EL (cell line): ENCODE results near the gene ENTHD1.
A peak's percentile ranks its signal among the peaks of the same experiment; 100 is the strongest.

Source experiments
- DNase-seq: peaks from one replicate; pipeline ENCODE4 v3.0.0-alpha.2; 2016

ENTHD1 gene

DNA sequence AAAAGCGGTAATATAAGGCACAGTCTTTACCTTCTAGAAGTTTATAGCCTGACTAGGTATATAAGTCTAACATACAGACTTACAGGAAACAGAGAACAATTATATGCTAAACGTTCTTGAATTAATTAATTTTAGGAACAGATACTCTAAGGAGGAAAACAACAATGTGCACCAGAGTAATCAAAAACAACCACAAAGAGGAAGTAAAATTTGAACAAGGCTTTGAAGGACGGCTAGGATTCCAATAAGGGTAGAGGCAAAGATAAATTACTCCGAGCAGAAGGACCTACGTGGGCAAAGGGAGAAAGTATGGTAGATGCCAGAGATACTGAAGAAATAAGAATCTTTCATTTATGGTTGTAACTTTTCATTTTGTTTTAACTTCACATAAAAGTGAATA, 54.4 kb downstream of the ENTHD1 start:
- DNase-seq, result no peak

DNA sequence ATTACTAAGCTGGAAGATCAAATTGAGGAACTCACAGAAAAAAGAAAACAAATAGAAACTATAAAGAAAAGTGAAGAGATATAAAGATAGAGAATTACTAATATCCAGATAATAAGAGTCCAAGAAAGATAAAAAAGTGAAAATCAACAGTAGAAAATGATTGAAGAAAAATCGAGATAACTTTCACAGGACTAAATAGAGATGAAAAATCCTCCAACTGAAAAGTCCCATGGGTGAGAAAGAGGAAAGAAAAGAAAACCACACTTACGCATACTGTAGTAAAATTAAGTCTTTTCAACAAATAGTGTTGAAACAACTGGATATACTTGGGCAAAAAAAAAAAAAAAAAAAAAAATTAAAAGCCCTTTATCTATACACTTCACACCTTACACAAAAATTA, 60.0 kb downstream of the ENTHD1 start:
- no peak for DNase-seq

DNA sequence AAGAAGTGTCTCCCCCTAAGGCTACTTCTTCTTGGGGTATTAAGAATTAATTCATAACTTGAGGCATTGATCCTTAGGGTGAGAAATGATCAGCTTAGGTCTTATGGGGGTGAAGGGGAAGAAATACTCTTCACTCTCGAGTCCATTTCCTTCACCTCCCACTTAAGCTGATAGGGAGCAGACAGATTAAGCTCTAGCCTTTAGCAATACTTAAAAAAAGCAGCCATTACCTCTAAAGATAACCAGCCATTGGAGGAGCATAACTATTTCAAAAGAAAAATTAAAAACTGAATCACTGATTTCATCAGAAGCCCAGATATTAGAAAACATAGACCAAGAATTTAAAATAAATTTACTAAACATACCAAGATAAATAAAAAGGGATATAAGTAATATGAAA, 60.5 kb downstream of the ENTHD1 start:
- no peak for DNase-seq

DNA sequence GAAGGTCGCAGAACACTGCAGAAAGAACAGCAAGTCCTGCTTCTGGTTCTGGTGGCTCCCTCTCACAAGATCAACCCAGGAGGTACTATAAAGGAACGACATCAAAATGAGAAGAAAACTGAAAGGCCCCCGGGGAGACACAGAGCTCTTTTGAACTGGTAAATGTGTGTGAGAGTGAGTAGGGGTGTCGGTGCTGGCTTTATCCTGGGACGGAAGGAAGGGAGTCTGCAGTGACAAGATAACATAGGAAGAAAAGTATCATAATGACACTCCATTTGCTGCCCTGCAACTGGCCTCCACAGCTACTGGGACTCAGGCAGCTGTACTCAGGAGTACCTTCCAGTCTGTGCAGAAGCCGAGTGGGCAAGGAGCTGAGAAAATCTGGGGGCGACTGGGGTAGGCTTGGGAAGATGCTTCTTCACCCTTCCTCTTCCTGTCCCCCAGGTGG, 60.9 kb downstream of the ENTHD1 start:
- no peak for DNase-seq

DNA sequence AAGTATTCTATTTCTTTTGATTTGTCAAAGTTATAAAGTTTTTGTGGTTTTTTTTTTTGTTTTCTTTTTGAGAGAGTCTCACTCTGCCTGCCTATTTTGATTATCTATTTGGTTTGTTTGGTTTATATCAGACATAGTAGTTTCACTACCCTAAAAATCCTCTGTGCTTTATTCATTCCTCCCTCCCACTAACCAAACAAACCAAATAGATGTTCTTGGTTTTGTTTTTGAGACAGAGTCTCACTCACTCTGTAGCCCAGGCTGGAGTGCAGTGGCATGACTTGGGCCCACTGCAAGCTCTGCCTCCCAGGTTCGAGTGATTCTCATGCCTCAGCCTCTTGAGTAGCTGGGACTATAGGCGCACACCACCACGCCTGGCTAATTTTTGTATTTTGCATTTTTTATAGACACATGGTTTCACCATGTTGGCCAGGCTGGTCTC, 67.9 kb downstream of the ENTHD1 start:
- no peak for DNase-seq

DNA sequence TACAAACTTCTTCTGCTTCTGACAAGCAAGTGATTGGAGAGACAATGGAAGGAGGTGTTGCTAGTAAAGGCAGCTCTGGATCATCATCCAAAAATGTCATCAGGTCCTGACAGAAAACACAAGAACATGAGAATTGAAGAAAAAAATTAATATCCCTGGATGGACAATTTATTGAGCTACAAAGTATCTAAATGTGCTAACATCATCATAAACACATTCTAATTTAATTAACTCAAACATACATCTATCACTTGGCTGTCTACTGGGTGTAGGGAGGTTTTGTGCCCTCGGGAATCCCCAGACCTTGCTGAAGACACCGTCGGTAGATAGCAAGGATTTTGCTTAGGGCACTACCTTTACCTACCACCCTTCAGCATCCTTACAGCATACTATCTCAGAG, 72.6 kb downstream of the ENTHD1 start:
- no peak for DNase-seq

DNA sequence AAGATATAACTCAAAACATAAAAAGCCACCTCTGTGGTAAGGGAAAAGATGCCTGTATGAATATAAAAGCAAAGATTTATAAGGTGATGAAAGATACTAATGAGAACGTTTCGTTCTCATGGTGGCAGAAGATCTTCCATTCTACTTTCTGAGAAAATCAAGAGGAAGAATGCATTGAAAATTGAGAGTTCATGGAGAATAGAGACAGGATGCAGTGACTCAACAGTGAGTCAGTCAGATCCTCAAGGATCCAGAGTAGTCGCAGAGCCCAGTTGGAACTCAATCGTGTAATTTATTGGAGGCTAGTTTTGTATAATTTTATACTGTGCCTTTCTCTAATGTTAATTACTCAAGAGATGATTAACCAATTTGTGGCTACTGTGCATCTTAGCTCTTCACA, 73.3 kb downstream of the ENTHD1 start:
- DNase-seq, result peak; percentile 81

DNA sequence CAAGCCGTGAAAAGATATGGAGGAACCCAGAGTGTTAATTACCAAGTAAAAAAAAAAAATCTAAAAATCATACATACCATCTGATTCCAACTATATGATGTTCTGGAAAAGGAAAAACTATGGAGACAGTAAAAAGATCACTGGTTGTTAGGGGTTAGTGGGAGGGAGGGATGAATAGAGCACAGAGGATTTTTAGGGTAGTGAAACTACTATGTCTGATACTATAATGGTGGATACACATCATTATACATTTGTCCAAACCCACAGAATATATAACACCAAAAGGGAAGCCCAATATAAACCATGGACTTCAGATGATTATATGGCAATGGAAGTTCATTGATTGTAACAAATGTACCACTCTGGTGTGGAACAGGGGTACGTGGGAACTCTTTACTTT, 74.1 kb downstream of the ENTHD1 start:
- DNase-seq, result no peak

DNA sequence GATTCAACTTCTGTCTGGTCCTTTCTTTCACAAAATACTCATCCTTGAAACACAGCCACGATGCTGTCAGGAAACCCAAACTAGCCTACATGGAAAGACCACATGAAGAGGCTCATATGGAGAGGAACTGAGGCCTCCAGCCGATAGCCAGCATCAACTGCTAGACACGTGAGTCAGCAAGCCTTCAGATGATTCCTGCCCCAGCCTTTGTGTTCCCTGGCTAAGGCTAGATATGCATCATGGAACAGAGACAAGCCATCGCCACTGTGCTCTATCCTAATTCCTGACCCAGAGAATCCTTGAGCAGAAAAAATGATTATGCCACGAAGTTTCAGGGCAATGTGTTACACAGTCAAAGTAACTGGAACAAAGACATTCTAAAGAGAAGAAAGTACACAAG, 75.5 kb downstream of the ENTHD1 start:
- DNase-seq, result peak; percentile 54

DNA sequence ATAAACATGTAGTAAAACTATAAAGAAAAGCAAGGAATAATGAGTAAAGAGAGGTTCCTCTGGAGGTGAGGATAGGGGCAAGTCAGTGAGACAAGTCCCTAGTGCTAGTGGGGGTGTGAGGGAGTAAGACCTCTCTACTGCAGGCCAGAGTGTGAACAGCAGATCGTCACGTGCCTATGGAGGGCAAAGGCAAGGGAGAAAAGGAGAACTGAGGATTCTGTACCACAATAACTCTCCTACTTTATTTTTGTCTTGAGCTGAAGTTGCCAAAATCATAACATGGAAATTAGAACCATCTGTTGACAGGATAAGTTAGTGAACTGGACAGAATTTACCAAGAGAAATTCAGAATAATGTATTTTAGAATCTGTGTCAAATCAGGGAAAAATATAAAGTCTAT, 77.6 kb downstream of the ENTHD1 start:
- DNase-seq, result no peak

DNA sequence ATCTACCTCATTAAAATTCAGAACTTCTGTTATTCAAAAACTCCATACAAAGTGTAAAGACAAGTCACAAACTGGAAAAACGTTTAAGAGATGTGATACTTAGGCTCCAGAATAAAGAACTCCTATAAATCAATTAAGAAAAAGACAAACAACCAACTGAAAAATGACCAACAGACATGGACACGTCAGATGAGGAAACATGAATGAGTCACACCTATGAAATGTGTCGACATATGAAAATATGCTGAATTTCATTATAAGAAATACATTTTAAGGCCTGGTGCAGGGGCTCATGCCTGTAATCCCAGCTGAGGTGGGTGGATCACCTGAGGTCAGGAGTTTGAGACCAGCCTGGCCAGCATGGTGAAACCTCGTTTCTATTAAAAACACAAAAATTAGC, 78.7 kb downstream of the ENTHD1 start:
- DNase-seq, result peak; percentile 55

DNA sequence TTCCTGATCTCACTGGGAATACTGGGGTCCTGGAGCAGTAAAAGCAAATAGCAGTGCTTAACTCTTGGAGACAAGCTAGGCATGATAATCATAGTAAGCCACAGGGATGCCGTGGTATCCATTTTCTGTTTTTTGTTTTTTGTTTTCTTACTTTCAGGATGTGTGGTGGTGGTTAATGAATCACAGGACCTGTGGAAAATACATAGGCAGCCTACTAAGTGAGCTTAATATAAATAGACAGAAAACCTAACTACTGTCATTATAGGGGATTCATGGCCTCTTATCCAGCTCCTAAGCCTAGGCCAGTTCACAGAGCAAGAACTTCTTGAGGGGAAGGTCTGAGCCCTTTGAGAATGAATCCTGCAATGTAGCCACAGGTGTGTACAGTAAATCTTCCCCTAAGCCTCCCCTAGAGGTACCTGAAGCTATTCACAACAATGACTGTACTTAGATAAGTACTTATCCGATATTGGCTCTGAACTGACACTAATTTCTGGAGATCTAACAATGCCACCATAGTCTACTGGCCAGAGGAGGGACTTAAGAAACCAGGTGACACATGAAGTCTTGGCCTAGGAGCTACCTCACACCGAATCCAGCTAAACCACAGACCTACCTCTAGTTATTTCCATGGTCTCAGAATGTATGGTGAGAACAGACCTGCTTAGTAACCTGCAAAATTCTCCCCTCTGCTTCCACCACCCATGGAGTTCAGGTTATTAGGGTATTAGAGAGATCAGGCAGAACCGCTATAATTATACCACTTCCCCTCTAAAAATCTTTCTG, 83.6 kb downstream of the ENTHD1 start:
- DNase-seq, result no peak

DNA sequence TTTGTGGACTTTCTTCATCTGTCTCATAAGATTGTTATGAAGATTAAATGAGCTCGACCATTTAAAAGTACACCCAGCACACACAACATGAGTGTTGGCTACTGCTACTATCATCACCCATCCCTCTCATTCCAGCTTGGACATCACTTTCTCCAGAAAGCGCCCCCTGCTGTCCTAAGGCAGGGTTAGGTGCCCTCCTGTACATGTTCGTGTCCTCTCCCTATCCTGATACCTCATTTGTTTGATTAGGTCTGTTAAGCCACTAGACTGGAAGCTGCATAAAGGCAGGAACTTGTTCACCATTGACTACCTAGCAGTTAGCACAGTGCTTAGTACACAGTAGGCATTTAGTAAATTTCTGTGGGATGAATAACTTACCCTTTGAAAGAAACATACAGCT, 85.5 kb downstream of the ENTHD1 start:
- DNase-seq, result peak; percentile 32

DNA sequence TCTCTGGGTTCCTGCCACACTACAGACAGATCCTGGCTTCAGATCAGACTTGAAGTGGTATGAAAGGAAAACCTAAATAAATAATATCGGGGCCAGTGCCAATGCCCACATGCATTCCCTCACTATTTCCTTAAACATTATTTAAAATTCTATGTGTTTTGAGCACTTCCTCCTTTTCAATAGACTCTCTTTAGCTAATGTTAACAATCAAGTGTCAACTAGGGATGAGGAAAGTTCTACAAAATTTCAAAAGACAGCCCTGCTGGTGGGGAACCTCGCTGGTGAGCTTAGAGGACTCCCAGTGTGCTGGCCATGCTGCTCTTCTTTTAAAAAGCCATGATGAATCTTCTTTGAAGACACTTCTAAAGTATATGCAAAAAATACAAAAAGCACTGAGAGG, 87.5 kb downstream of the ENTHD1 start:
- no peak for DNase-seq

DNA sequence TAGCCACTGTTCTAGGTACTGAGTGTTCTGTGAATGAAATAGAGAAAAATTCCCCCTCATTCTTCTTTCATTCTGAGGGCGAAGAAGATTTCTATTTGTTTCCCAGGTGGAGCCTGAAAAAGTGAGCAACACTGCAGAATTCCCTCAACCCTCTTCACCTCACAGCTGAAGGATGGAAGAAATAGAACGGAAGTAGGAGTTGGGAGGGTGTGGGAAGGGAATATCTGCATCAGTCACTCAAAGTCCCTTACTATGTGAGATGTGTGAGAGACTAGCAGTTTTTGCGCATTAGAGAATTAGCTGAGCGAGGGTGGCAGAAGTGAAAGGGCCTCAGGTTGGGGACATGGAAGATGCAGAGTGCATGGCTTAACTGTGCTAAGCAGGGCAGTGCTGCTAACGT, 88.4 kb downstream of the ENTHD1 start:
- no peak for DNase-seq

DNA sequence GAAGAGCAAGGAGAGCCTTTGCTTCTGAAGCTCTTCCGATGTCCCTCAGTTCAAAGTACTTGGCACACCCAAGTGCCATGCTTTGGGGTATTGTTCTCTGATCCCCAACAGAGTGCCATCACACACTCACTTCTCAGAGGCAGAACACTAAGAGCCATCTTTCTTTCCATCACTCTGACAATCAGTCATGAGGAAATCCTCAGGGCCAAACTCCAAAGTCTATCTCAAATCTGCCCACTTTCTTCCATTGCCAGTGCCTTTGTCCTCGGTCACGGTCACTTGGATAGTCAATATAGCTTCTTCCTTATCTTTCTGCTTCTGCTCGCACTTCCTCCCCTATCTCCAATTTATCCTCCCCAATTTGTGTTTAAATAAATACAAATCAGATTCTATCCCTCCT, 90.9 kb downstream of the ENTHD1 start:
- no peak for DNase-seq

DNA sequence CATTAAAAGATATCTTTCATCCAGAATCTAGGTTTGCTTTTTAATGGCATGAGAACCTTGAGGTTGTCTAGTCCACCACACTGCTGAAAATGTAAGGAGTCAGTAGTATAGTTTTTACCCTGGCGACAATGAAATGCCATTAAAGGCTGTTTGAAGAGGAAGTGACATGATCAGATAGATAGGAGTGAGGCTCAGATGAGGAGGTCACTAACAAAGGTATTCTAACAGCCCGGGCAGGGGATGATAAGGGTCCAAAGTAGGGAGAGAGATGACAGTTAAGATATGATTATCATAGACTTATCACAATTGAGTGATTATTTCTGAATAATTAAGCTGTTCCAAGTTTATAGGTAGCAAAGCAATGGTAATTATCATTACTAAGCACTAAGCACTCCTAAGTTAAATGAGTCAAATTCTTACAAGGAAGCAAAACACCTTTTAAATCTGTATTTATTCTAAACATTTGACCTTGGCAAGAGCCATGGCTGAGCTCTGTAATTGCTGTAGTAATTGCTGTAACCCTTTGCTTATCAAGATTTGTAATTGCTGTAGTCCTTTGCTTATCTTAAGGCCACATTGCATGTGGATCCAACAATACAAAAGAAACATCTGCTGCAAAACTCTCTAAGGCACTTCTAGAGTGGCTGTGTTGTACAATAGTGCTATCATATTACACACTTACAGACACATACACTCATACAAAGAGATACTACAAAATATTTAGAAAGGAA, 92.6 kb downstream of the ENTHD1 start:
- DNase-seq, result no peak

DNA sequence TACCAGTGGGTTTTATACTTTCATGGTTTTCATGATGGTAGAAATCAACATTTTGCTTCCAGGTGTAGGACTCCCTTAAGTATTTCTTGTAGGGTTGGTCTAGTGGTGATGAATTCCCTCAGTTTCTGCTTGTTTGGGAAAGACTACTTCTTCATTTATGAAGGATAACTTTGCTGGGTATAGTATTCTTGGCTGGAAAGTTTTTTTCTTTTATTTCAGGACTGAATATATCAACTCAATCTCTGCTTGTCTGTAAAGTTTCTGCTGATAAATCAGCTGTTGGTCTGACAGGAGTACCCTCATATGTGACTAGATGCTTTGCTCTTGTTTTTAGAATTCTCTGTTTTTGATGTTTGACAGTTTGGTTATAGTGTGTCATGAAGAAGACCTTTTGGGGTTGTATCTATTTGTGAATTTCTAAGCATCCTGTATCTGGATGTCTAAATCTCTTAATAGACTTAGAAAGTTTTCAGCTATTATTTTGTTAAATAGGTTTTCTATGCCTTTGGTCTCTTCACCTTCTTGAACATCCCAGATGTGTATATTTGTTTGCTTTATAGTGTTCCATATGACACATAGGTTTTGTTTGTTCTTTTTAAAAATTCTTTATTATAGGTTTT, 95.9 kb downstream of the ENTHD1 start:
- DNase-seq, result no peak

DNA sequence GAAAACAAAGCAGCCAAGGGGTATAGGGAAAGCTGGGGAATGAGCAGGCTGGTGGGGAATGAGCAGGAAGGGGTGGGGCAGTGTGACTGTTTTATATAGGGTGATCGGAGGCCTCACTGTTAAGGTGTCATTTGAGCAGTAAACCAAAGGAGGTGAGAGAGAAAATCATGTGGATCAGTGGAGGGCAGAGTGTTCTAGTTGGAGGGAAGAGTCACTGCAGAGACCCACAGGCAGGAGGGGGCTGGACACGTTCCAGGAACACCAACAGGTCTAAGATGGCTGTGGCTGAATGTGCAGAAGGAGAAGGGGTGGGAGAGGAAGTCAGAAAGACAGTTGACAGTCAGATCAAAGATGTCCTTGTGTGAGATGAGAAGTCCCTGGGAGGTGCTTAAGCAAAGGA, 103.8 kb downstream of the ENTHD1 start:
- no peak for DNase-seq

DNA sequence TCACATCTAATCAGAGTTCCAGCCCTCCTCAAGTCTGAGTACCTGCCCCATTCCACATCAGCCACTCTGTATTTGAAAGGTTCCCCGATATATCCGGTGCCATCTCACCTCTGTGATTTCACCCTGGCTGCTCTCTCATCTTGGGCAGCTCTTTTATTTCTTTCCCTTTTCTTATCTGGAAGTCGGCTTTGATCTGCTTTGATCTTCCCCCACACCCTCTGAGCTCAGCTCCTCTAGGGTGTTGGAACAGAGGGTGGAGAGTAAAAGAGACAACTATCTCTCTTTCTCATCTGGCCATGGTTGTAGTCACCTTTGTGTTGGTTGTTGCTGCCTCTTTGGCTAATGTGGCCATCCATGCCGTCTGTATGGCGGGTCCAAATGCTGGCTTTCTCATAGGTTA, 108.3 kb downstream of the ENTHD1 start:
- DNase-seq, result no peak

DNA sequence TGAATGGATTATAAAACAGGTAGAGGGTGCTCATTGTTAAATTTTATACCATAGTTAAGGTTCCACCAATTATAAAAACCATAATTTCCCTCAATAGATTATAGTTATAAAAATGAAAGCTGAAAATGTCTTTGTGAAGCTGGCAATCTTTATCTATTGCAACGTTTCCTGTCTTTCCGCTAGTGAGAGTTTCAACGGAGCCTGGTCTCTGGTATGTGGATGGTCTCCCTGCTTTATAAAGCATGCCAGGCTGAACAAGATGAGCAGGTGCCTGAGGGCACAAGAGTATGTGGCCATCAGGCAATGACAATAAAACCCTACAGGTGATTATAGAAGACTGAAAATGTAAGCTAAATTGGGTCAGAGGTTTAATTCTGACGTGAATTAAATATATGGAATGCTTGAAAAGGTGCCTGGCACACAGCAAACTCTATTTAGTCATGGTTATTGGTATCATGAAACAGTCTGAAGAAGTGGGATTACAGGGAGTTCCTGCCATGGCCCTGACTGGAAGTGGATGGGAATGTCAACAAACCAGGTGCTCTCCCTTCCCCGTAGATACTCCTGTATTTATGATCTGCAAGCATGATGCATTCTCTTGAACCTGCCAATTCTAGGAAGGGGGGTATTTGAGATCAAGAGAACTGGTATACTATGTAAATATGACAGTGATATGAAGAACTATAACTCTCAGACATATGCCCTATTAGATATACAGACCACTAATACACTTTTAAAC, 115.7 kb downstream of the ENTHD1 start:
- no peak for DNase-seq

DNA sequence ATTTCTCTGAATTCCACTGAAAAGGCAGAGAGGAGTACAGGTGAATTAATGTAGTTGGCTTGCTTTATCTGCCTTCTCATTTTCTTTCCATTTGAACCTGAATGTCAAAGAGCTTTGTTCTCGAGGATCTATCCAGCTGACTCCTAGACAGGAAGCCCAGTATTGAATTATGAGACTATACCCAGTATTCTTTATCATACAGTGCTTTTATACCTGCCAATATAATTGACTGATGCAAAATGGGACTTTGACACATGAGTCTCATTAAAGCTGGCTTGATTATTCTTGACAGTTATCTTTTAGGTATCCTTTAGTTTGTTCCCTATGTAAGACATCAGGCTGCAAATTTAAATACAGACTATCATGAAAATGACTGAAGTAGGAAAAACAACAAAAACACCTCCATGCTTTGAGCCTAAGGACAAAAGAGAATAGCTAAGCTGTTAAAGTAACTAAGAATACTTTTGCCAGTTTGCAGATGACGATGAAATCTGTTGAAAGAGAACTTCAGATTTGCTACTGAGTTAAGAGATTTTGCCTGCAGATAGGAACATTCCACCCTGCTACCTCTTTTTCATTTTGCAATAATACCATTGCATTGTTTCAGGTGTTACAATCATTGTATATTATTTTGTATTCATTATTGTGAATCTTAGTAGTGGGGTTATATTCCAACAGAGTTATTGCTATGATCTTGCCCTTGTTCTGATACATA, 117.1 kb downstream of the ENTHD1 start:
- no peak for DNase-seq
